OCI-LY7 (cell line): ENCODE results near the gene LYPLA2. TPM values are rescaled to one million over a fixed set of nuclear protein-coding genes. Genes with fewer than 3 reads are reported as not detected.

ENCODE experiments used
- BruUV-seq: library from RNA; stranded (reverse); fragments of 400-500 nt; replicated peaks from 2 replicates; lab custom pipeline; 2021; lab: Mats Ljungman, UMichigan
- CTCF ChIA-PET: fragments of 300-600 bp; sonication (Branson Sonifier 250); formaldehyde crosslinking; loops from one replicate; lab custom pipeline; 2022; ENCODE audit warnings: antibody characterized with exemption; ENCODE audit not compliant: unreplicated experiment; lab: Charles Lee
- POLR2A ChIA-PET: fragments of 300-600 bp; sonication (Branson Sonifier 250); formaldehyde crosslinking; loops from one replicate; lab custom pipeline; 2022; ENCODE audit warnings: antibody characterized with exemption; lab: Charles Lee
- DNase-seq: peaks from one replicate; pipeline ENCODE4 v3.0.0-alpha.2; 2015; ENCODE audit warnings: low spot score
- H2AFZ ChIP-seq: fragments of 200-600 bp; sonication (generic), shearing (Covaris generic); 2 replicates; pipeline ENCODE4 v1.6.1; 2014; ENCODE audit warnings: mild to moderate bottlenecking, antibody characterized with exemption, low read length, moderate library complexity
- H3K27ac ChIP-seq: fragments of 200-600 bp; sonication (generic); 2 replicates; pipeline ENCODE4 v1.5.1; 2014; ENCODE audit warnings: mixed run types, low read depth, mild to moderate bottlenecking, moderate library complexity, low read length, inconsistent platforms; ENCODE audit not compliant: poor library complexity, severe bottlenecking
- H3K36me3 ChIP-seq: fragments of 200-600 bp; sonication (generic); 2 replicates; pipeline ENCODE4 v1.6.1; 2014; ENCODE audit warnings: mild to moderate bottlenecking, antibody characterized with exemption, low read length, moderate library complexity, mixed read lengths; ENCODE audit not compliant: insufficient read depth
- H3K4me1 ChIP-seq: fragments of 200-600 bp; sonication (generic); 2 replicates; pipeline ENCODE4 v1.5.1; 2014; ENCODE audit warnings: mild to moderate bottlenecking, low read length; ENCODE audit not compliant: insufficient read depth, poor library complexity, severe bottlenecking
- H3K4me2 ChIP-seq: fragments of 200-600 bp; sonication (generic); 2 replicates; pipeline ENCODE4 v1.6.1; 2014; ENCODE audit warnings: mild to moderate bottlenecking, low read length
- H3K4me3 ChIP-seq: fragments of 200-600 bp; sonication (generic); 2 replicates; pipeline ENCODE4 v1.5.1; 2014; ENCODE audit warnings: mild to moderate bottlenecking, low read depth, low read length; ENCODE audit not compliant: poor library complexity, severe bottlenecking
- H3K79me2 ChIP-seq: fragments of 200-600 bp; sonication (generic); 2 replicates; pipeline ENCODE4 v1.6.1; 2016; ENCODE audit warnings: low read depth, mild to moderate bottlenecking, low read length, moderate library complexity, mixed read lengths; ENCODE audit not compliant: insufficient read depth
- H3K9me2 ChIP-seq: fragments of 200-600 bp; sonication (generic); 2 replicates; pipeline ENCODE4 v1.6.1; 2016; ENCODE audit warnings: mild to moderate bottlenecking, low read length, mixed read lengths; ENCODE audit not compliant: insufficient read depth
- H3K9me3 ChIP-seq: fragments of 200-600 bp; sonication (generic); 2 replicates; pipeline ENCODE4 v1.6.1; 2014; ENCODE audit warnings: mild to moderate bottlenecking, mixed run types, low read length, mixed read lengths
- H4K20me1 ChIP-seq: fragments of 200-600 bp; sonication (generic); 2 replicates; pipeline ENCODE4 v1.6.1; 2014; ENCODE audit warnings: mild to moderate bottlenecking, antibody characterized with exemption, low read length, moderate library complexity, mixed read lengths; ENCODE audit not compliant: insufficient read depth
- EZH2phosphoT487 ChIP-seq: fragments of 200-600 bp; sonication (generic); IDR thresholded peaks from 2 replicates; pipeline ENCODE4 v1.6.1; 2018; ENCODE audit warnings: low read depth, borderline replicate concordance, mild to moderate bottlenecking, mixed run types, antibody characterized with exemption, low read length, moderate library complexity, mixed read lengths
- intact Hi-C: fragments of 100-400 bp; cut with micrococcal nuclease; formaldehyde crosslinking; loops from one replicate; pipeline ENCODE4 v1.10.0; 2022; ENCODE audit not compliant: unreplicated experiment
- total RNA-seq, 2 experiments: library from RNA; depleted of rRNA in 1 of 2; stranded (reverse); fragments of >200 nt in 1 of 2; shearing (Covaris generic) in 1 of 2; gene quantifications; 2 replicates each; pipeline ENCODE4 v1.2.3, GENCODE V29; 2014 to 2022
- TF ChIP-seq, protein P1 (sequence below): fragments of 200-600 bp; sonication (generic); conservative IDR thresholded peaks from 2 replicates; pipeline ENCODE4 v1.5.1; 2014; ENCODE audit warnings: mild to moderate bottlenecking, antibody characterized with exemption, low read length, moderate library complexity, mixed read lengths

LYPLA2 gene
- total RNA-seq, 2 experiments from 2014 or later = 68.3 to 91.2 TPM

DNA sequence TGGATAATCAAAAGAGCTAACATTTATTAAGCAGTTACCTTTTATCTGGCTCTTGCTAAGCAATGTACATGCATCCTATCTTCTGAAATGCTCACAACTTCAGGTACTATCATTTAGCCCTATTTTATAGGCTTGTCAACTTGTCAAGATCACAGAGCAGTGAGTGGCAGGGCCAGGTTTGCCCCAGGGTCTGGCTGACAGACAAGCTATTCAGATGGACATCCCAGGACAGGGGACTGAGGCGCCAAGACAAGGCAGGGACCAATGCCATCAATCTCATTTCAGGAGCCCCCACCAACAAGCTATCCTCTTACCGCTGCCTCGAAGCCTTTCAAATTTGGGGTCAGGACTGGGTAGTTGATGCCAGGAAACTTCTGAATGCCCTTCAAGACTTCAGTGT lies 25.4 kb downstream of the LYPLA2 start:
- Histone ChIP-seq H3K4me1 (peaks cover 10% of the 10 kb centered on the region), H3K9me3 (no peaks in the 10 kb centered on the region), H3K27ac (no peak overlapping the region), H3K4me2 (no peak overlapping the region), H3K79me2 (no peaks in the 10 kb centered on the region), H4K20me1 (no peaks in the 10 kb centered on the region), H3K4me3 (no peak overlapping the region), H2AFZ (no peak overlapping the region), H3K36me3 (no peaks in the 10 kb centered on the region), H3K9me2 (no peaks in the 10 kb centered on the region)
- POLR2A ChIA-PET = interaction anchor here (0.5 kb wide), 1 partner anchor 123 kb away, joined by 4 read pairs; no protein-coding TSS in a partner anchor
- CTCF ChIA-PET = no interaction called here
- intact Hi-C loops = no loop called here
- BruUV-seq = no TSS peak
- no peak for TF ChIP-seq EZH2phosphoT487
- DNase-seq = no peak

- no peak overlapping the region for H3K4me3 ChIP-seq
- no peak overlapping the region; the same call in 1 of the 2 replicates for H2AFZ ChIP-seq
- H3K27ac ChIP-seq = no peak overlapping the region
- H3K9me2 ChIP-seq = no peaks in the 10 kb centered on the region
- POLR2A ChIA-PET = no interaction called here
- no peaks in the 10 kb centered on the region for H4K20me1 ChIP-seq
- no peaks in the 10 kb centered on the region for H3K36me3 ChIP-seq
- H3K9me3 ChIP-seq = no peaks in the 10 kb centered on the region
- DNase-seq = no peak
- CTCF ChIA-PET = no interaction called here
- no peak overlapping the region for H3K4me2 ChIP-seq
- no peak for TF ChIP-seq EZH2phosphoT487
- TF ChIP-seq, protein P1, sequence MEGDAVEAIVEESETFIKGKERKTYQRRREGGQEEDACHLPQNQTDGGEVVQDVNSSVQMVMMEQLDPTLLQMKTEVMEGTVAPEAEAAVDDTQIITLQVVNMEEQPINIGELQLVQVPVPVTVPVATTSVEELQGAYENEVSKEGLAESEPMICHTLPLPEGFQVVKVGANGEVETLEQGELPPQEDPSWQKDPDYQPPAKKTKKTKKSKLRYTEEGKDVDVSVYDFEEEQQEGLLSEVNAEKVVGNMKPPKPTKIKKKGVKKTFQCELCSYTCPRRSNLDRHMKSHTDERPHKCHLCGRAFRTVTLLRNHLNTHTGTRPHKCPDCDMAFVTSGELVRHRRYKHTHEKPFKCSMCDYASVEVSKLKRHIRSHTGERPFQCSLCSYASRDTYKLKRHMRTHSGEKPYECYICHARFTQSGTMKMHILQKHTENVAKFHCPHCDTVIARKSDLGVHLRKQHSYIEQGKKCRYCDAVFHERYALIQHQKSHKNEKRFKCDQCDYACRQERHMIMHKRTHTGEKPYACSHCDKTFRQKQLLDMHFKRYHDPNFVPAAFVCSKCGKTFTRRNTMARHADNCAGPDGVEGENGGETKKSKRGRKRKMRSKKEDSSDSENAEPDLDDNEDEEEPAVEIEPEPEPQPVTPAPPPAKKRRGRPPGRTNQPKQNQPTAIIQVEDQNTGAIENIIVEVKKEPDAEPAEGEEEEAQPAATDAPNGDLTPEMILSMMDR = no peak
- no peaks in the 10 kb centered on the region for H3K79me2 ChIP-seq
- BruUV-seq = no TSS peak
- intact Hi-C loops = no loop called here
- peaks cover 10% of the 10 kb centered on the region for H3K4me1 ChIP-seq
Observed at GRCh38 chr1:23816906-23817305, 26.0 kb downstream of the LYPLA2 start.

DNA sequence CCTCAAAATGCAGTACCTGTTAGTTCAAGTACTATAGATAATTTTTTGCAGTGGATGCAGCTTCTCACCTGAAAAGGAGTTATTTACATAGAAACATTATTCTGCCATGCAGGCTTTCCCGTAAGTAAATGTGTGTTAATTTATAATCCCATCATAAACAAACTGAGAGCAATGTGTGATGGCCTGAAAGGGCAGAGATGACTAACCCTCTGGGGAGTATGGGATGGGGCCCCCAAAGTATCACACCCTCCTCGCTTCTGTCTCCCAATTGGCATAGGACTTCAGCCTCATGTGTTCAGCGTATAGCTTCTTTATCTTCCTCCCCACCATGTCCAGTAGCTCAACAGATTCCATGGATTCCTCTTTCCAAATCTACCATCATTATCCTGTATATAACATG lies 26.7 kb downstream of the LYPLA2 start:
- Histone ChIP-seq H3K36me3 (no peaks in the 10 kb centered on the region), H4K20me1 (no peaks in the 10 kb centered on the region), H3K27ac (no peak overlapping the region), H3K4me1 (peaks cover 10% of the 10 kb centered on the region), H3K4me3 (no peak overlapping the region), H3K79me2 (no peaks in the 10 kb centered on the region), H3K4me2 (no peak overlapping the region), H3K9me3 (no peaks in the 10 kb centered on the region), H3K9me2 (no peaks in the 10 kb centered on the region), H2AFZ (no peak overlapping the region; the same call in 1 of the 2 replicates)
- TF ChIP-seq, protein P1 = no peak
- no peak for TF ChIP-seq EZH2phosphoT487
- CTCF ChIA-PET = no interaction called here
- no TSS peak for BruUV-seq
- DNase-seq = no peak
- intact Hi-C loops = no loop called here
- POLR2A ChIA-PET = interaction anchor here (0.6 kb wide), 1 partner anchor 98 kb away, joined by 3 read pairs; no protein-coding TSS in a partner anchor
